ENCODE measurements around the gene SYCP2.

DNA sequence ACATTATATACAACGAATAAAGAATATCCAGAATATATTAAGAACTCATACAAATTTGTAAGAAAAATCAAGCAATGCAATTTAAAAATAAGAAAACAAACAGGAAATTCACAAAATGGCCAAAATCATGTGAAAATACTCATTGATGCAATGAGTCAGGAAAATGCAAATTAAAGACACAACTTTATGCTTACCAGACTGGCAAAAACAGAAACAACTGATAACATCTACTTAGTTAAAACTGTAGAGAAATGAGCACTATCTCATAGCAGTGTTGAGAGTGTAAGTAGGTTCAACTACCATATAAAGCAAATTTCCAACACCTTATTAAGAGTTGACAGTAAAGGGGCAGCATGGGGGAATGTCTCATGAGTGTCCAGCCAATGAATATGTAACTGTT, 62.3 kb downstream of the SYCP2 start:
- no peak for TF ChIP-seq EZH2phosphoT487 (conservative IDR thresholded peaks at IDR 0.05; ENCODE audit: low read length)
- TF ChIP-seq, protein P1, sequence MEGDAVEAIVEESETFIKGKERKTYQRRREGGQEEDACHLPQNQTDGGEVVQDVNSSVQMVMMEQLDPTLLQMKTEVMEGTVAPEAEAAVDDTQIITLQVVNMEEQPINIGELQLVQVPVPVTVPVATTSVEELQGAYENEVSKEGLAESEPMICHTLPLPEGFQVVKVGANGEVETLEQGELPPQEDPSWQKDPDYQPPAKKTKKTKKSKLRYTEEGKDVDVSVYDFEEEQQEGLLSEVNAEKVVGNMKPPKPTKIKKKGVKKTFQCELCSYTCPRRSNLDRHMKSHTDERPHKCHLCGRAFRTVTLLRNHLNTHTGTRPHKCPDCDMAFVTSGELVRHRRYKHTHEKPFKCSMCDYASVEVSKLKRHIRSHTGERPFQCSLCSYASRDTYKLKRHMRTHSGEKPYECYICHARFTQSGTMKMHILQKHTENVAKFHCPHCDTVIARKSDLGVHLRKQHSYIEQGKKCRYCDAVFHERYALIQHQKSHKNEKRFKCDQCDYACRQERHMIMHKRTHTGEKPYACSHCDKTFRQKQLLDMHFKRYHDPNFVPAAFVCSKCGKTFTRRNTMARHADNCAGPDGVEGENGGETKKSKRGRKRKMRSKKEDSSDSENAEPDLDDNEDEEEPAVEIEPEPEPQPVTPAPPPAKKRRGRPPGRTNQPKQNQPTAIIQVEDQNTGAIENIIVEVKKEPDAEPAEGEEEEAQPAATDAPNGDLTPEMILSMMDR (IDR thresholded peaks at IDR 0.05; ENCODE audit: insufficient read depth, low read length, poor library complexity, severe bottlenecking) = no peak

Data from SU-DHL-6 (cell line).